ENCODE data around the gene PDZD2.

The PDZD2 gene

DNA sequence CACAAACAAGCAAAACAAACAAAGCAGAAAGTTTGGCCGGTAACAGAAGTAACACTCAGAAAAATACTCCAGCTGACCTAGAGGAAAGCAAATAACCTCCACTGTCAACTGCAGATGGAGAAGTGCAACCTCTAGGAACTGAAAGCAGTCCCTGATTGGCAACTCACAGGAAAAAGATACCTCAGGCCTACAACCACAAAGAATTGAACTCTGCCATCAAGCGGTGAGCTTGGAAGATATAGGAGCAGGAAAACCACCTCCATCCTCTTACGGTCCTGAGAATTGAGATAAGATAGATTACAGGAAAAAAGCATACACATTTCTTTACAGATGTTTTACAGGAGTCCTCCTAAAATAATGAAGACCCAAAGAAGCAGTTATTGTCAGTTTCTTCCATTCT lies 184.5 kb downstream of the PDZD2 start:
- H3K4me3 ChIP-seq (ENCODE audit: low read depth, low read length), result no peak overlapping the region
- no peak for DNase-seq (ENCODE audit: low read depth)
- TF ChIP-seq, protein P1, sequence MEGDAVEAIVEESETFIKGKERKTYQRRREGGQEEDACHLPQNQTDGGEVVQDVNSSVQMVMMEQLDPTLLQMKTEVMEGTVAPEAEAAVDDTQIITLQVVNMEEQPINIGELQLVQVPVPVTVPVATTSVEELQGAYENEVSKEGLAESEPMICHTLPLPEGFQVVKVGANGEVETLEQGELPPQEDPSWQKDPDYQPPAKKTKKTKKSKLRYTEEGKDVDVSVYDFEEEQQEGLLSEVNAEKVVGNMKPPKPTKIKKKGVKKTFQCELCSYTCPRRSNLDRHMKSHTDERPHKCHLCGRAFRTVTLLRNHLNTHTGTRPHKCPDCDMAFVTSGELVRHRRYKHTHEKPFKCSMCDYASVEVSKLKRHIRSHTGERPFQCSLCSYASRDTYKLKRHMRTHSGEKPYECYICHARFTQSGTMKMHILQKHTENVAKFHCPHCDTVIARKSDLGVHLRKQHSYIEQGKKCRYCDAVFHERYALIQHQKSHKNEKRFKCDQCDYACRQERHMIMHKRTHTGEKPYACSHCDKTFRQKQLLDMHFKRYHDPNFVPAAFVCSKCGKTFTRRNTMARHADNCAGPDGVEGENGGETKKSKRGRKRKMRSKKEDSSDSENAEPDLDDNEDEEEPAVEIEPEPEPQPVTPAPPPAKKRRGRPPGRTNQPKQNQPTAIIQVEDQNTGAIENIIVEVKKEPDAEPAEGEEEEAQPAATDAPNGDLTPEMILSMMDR (IDR thresholded peaks at IDR 0.05; ENCODE audit: control insufficient read depth, extremely low read depth, insufficient read depth), result no peak

- TF ChIP-seq, protein P1 (IDR thresholded peaks at IDR 0.05; ENCODE audit: control insufficient read depth, extremely low read depth, insufficient read depth), result no peak
- H3K4me3 ChIP-seq (ENCODE audit: low read depth, low read length), result no peak overlapping the region
- DNase-seq (ENCODE audit: low read depth), result no peak
Measured at GRCh38 chr5:31824869-31825517, 186.1 kb downstream of the PDZD2 start.

- no peak overlapping the region for H3K4me3 ChIP-seq (ENCODE audit: low read depth, low read length)
- peak; percentile 42 for DNase-seq (ENCODE audit: low read depth)
- TF ChIP-seq, protein P1 (IDR thresholded peaks at IDR 0.05; ENCODE audit: control insufficient read depth, extremely low read depth, insufficient read depth), result peak; percentile 84
Measured at GRCh38 chr5:31825518-31826068, 186.7 kb downstream of the PDZD2 start.

DNA sequence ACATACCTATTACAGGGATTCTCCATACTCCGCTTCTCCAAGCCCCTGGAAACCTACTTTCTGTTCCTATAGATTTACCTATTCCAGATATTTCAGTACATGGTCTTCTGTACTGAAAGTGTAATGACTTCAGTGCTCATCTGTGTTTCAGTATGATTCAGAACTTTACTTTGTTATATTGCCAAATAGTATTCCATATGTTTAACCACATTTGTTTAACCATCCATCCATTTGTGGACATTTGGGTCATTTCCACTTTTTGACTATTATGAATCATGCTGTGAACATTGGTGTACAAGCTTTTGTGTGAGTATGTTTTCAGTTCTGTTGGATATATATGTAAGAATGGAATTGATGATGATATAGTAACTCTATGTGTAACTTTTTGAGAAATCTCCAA lies 188.9 kb downstream of the PDZD2 start:
- no peak for DNase-seq (ENCODE audit: low read depth)
- H3K4me3 ChIP-seq (ENCODE audit: low read depth, low read length), result no peak overlapping the region
- TF ChIP-seq, protein P1 (IDR thresholded peaks at IDR 0.05; ENCODE audit: control insufficient read depth, extremely low read depth, insufficient read depth), result no peak

DNA sequence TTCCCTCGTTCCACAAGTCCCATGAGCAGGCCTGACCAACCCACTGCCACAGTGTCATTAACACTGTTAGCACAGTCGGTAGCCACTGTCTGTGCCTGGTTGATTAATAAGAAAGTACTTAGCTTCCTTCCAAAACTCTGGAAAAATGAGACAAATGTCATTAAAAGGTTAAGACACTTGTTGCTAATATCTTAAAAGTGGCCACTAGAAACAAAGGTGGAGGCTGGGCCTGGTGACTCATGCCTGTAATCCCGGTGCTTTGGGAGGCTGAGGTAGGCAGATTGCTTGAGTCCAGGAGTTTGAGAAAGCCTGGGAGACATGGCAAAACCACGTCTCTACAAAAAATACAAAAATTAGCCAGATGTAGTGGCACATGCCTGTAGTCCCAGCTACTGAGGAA lies 194.0 kb downstream of the PDZD2 start:
- no peak for DNase-seq (ENCODE audit: low read depth)
- H3K4me3 ChIP-seq (ENCODE audit: low read depth, low read length), result no peak overlapping the region
- TF ChIP-seq, protein P1 (IDR thresholded peaks at IDR 0.05; ENCODE audit: control insufficient read depth, extremely low read depth, insufficient read depth), result no peak

DNA sequence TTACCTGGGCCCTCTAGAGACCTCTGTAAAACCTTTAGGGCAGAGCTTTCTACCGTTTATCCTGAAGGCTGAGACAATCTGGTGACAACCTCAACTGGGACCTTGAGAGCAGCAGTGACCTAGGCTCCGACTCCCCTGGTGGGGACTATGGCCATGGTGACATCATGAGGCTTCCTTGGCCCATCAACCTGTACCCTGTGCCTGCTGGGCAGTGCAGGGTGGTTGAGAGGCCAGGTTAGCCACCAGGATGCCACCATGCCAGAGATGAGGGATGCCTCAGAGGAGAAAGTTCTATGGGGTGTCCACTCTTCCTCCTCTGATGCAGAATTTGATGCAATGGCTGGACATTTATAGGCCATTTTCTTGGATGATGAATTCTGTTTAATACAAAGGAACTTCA lies 194.8 kb downstream of the PDZD2 start:
- H3K4me3 ChIP-seq (ENCODE audit: low read depth, low read length), result no peak overlapping the region
- no peak for DNase-seq (ENCODE audit: low read depth)
- TF ChIP-seq, protein P1 (IDR thresholded peaks at IDR 0.05; ENCODE audit: control insufficient read depth, extremely low read depth, insufficient read depth), result no peak
